HCT116 (cell line): ENCODE results near the gene SPOP.

Experiments used
- CTCF ChIP-seq, 3 experiments: fragments of 200-600 bp in 1 of 3; sonication (generic) in 1 of 3; IDR thresholded peaks in 2 of 3; conservative IDR thresholded peaks in 1 of 3; 2 replicates each; pipeline ENCODE4 v1.5.1; 2012 to 2017; ENCODE audit warnings: low read depth in 2 of 3, low read length in 2 of 3, antibody characterized with exemption in 1 of 3, borderline replicate concordance in 1 of 3, control low read depth in 1 of 3, mild to moderate bottlenecking in 1 of 3, mixed read lengths in 1 of 3, mixed run types in 1 of 3, moderate library complexity in 1 of 3; ENCODE audit not compliant: insufficient read depth in 1 of 3
- ZNF274 ChIP-seq: fragments of 200-500 bp; sonication (Bioruptor generic); IDR thresholded peaks from 2 replicates; pipeline ENCODE4 v1.6.1; 2014; ENCODE audit warnings: mild to moderate bottlenecking, low read depth, low read length, inconsistent platforms

DNA sequence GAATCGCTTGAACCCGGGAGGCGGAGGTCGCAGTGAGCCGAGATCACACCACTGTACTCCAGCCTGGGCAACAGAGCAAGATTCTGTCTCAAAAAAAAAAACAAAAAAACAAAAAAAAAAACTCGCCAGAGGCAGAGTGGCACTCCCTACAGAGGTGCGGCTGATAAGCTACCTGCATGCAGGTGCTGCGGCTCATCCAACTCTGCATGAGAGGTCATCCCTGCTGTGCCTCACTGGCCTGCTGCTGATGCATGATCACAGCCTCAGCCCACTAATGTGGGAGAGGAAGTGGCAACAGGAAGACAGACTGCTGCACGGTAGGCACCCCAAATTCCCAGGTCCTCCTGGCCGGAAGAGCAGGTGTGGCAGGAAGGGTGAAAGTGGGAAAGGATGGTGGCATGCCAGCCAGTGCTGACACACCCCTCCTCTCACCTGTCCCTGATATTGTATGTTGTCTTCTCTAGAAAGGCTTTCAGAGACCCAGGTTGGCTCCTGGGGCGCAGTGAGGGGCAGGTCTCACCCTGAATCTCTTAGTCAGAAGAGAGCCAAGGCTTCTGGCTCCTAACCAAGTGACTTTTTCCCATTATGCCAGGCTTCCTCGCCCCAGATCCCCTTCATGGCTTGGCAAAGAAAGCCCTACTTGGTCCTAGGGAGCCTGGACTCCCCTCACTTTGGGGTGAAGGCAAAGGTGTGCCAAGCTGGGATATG is 90.4 kb downstream of the SPOP start:
- TF ChIP-seq CTCF (IDR thresholded peaks at IDR 0.05 in 2 of 3, conservative IDR thresholded peaks at IDR 0.05 in 1 of 3; ENCODE audit: borderline replicate concordance in 1 of 3, insufficient read depth in 1 of 3, low read depth in 2 of 3, low read length in 2 of 3) (no peak), ZNF274 (no peak)
